ENCODE data around the gene FBXL16. TPM values are rescaled to one million over a fixed set of nuclear protein-coding genes. Genes with fewer than 3 reads are reported as not detected.

The FBXL16 gene
- total and polyA plus RNA-seq, 9 of the 15 experiments (the other 6 are each of a cell fraction or from before 2014, with no cell fraction given), result 0.21 to 8.2 (median 1.7) TPM

DNA sequence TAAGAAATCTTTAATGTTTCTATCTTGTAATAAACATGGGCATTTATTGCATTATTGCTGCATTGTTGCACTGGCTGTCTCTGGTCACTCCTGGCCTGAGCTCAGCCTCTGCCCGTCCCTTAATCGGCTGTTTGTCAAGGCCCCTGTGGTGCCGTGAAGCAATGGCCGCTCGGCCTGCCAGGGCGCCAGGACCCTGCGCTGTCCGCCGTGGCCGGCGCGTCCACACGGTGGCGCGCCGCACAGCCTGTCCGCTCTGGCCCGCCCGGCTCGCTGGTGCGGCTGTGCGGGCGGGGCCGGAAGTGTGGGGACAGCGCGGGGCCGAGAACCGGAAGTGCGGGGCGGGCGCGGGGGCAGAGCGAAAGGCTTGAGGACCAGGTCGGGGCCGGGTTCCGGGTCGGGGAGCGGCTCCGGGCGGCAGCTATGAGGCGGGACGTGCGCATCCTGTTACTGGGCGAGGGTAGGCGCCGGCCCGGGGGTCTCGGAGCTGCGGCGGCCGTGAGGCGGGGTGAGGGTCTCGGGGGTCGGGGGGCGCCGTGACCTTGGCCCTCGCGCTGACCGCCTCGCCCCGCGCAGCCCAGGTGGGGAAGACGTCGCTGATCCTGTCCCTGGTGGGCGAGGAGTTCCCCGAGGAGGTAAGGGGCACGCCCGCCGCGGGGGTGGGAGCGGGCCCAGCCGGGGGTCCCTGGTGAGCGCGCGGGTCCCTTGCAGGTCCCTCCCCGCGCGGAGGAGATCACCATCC lies 37.7 kb downstream of the FBXL16 start, which contains the start of gene RHOT2 (continued):
- TF ChIP-seq, protein P1, sequence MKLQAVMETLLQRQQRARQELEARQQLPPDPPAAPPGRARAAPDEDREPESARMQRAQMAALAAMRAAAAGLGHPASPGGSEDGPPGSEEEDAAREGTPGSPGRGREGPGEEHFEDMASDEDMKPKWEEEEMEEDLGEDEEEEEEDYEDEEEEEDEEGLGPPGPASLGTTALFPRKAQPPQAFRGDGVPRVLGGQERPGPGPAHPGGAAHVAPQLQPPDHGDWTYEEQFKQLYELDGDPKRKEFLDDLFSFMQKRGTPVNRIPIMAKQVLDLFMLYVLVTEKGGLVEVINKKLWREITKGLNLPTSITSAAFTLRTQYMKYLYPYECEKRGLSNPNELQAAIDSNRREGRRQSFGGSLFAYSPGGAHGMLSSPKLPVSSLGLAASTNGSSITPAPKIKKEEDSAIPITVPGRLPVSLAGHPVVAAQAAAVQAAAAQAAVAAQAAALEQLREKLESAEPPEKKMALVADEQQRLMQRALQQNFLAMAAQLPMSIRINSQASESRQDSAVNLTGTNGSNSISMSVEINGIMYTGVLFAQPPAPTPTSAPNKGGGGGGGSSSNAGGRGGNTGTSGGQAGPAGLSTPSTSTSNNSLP (IDR thresholded peaks at IDR 0.05; ENCODE audit: borderline replicate concordance, low read depth, low read length), result no peak
- TF ChIP-seq, protein P2, sequence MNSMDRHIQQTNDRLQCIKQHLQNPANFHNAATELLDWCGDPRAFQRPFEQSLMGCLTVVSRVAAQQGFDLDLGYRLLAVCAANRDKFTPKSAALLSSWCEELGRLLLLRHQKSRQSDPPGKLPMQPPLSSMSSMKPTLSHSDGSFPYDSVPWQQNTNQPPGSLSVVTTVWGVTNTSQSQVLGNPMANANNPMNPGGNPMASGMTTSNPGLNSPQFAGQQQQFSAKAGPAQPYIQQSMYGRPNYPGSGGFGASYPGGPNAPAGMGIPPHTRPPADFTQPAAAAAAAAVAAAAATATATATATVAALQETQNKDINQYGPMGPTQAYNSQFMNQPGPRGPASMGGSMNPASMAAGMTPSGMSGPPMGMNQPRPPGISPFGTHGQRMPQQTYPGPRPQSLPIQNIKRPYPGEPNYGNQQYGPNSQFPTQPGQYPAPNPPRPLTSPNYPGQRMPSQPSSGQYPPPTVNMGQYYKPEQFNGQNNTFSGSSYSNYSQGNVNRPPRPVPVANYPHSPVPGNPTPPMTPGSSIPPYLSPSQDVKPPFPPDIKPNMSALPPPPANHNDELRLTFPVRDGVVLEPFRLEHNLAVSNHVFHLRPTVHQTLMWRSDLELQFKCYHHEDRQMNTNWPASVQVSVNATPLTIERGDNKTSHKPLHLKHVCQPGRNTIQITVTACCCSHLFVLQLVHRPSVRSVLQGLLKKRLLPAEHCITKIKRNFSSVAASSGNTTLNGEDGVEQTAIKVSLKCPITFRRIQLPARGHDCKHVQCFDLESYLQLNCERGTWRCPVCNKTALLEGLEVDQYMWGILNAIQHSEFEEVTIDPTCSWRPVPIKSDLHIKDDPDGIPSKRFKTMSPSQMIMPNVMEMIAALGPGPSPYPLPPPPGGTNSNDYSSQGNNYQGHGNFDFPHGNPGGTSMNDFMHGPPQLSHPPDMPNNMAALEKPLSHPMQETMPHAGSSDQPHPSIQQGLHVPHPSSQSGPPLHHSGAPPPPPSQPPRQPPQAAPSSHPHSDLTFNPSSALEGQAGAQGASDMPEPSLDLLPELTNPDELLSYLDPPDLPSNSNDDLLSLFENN (IDR thresholded peaks at IDR 0.05; ENCODE audit: low read depth in 2 of 2, low read length in 2 of 2), result peak in 1 of 2 experiments; percentile 33; a peak in 1 of 4 replicates
- TF ChIP-seq ZFPM2 (CRISPR knock-in tag; IDR thresholded peaks at IDR 0.05) (no peak), MTA1 (IDR thresholded peaks at IDR 0.05; ENCODE audit: borderline replicate concordance) (no peak), HNRNPUL1 (IDR thresholded peaks at IDR 0.05; ENCODE audit: low read length) (no peak), C11orf30 (IDR thresholded peaks at IDR 0.05; ENCODE audit: low read depth) (peak; percentile 60; the same call in 1 of the 2 replicates), XRCC4 (IDR thresholded peaks at IDR 0.05; ENCODE audit: extremely low read depth, insufficient read depth, insufficient read length) (no peak), TSC22D4 (tag; IDR thresholded peaks at IDR 0.05) (no peak), EZH2 (IDR thresholded peaks at IDR 0.05; ENCODE audit: borderline replicate concordance, low read depth, low read length) (no peak), ZNF354B (CRISPR knock-in tag; IDR thresholded peaks at IDR 0.05) (no peak), ZNF282 (CRISPR knock-in tag; IDR thresholded peaks at IDR 0.05) (no peak)
- TF ChIP-seq, protein P3, sequence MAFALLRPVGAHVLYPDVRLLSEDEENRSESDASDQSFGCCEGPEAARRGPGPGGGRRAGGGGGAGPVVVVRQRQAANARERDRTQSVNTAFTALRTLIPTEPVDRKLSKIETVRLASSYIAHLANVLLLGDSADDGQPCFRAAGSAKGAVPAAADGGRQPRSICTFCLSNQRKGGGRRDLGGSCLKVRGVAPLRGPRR (CRISPR knock-in tag; IDR thresholded peaks at IDR 0.05), result no peak
- TF ChIP-seq, protein P4, sequence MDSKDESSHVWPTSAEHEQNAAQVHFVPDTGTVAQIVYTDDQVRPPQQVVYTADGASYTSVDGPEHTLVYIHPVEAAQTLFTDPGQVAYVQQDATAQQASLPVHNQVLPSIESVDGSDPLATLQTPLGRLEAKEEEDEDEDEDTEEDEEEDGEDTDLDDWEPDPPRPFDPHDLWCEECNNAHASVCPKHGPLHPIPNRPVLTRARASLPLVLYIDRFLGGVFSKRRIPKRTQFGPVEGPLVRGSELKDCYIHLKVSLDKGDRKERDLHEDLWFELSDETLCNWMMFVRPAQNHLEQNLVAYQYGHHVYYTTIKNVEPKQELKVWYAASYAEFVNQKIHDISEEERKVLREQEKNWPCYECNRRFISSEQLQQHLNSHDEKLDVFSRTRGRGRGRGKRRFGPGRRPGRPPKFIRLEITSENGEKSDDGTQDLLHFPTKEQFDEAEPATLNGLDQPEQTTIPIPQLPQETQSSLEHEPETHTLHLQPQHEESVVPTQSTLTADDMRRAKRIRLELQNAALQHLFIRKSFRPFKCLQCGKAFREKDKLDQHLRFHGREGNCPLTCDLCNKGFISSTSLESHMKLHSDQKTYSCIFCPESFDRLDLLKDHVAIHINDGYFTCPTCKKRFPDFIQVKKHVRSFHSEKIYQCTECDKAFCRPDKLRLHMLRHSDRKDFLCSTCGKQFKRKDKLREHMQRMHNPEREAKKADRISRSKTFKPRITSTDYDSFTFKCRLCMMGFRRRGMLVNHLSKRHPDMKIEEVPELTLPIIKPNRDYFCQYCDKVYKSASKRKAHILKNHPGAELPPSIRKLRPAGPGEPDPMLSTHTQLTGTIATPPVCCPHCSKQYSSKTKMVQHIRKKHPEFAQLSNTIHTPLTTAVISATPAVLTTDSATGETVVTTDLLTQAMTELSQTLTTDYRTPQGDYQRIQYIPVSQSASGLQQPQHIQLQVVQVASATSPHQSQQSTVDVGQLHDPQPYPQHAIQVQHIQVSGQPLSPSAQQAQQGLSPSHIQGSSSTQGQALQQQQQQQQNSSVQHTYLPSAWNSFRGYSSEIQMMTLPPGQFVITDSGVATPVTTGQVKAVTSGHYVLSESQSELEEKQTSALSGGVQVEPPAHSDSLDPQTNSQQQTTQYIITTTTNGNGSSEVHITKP (IDR thresholded peaks at IDR 0.05; ENCODE audit: partially characterized antibody), result no peak
- TF ChIP-seq, protein P5, sequence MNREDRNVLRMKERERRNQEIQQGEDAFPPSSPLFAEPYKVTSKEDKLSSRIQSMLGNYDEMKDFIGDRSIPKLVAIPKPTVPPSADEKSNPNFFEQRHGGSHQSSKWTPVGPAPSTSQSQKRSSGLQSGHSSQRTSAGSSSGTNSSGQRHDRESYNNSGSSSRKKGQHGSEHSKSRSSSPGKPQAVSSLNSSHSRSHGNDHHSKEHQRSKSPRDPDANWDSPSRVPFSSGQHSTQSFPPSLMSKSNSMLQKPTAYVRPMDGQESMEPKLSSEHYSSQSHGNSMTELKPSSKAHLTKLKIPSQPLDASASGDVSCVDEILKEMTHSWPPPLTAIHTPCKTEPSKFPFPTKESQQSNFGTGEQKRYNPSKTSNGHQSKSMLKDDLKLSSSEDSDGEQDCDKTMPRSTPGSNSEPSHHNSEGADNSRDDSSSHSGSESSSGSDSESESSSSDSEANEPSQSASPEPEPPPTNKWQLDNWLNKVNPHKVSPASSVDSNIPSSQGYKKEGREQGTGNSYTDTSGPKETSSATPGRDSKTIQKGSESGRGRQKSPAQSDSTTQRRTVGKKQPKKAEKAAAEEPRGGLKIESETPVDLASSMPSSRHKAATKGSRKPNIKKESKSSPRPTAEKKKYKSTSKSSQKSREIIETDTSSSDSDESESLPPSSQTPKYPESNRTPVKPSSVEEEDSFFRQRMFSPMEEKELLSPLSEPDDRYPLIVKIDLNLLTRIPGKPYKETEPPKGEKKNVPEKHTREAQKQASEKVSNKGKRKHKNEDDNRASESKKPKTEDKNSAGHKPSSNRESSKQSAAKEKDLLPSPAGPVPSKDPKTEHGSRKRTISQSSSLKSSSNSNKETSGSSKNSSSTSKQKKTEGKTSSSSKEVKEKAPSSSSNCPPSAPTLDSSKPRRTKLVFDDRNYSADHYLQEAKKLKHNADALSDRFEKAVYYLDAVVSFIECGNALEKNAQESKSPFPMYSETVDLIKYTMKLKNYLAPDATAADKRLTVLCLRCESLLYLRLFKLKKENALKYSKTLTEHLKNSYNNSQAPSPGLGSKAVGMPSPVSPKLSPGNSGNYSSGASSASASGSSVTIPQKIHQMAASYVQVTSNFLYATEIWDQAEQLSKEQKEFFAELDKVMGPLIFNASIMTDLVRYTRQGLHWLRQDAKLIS (CRISPR knock-in tag; IDR thresholded peaks at IDR 0.05), result peak; percentile 81; the same call in 1 of the 2 replicates

Measured in K562 (cell line).